ENCODE results near the gene ARHGAP33. TPM values are rescaled to one million over a fixed set of nuclear protein-coding genes. Genes with fewer than 3 reads are reported as not detected.

ARHGAP33 gene
- total RNA-seq, 1 donor: 7.4 TPM

- no peak for TF ChIP-seq CTCF (IDR thresholded peaks at IDR 0.05; ENCODE audit: insufficient read depth, low read length)
- H3K4me3 ChIP-seq (ENCODE audit: low read depth, low read length): no peak overlapping the region
- DNase-seq (ENCODE audit: low read depth): no peak
Observed at GRCh38 chr19:35730326-35730725, 45.0 kb upstream of the ARHGAP33 start.

GRCh38 chr19:35731353-35731752 is 44.0 kb upstream of the ARHGAP33 start:
- H3K4me3 ChIP-seq (ENCODE audit: low read depth, low read length): no peak overlapping the region

GRCh38 chr19:35731779-35732405 is 43.5 kb upstream of the ARHGAP33 start:
- no peak for TF ChIP-seq CTCF (IDR thresholded peaks at IDR 0.05; ENCODE audit: insufficient read depth, low read length)
- H3K4me3 ChIP-seq (ENCODE audit: low read depth, low read length): no peak overlapping the region
- no peak for DNase-seq (ENCODE audit: low read depth)

More at GRCh38 chr19:35731353-35731752, 44.0 kb upstream of the ARHGAP33 start:
- TF ChIP-seq CTCF (IDR thresholded peaks at IDR 0.05; ENCODE audit: insufficient read depth, low read length): no peak
- no peak for DNase-seq (ENCODE audit: low read depth)

- H3K4me3 ChIP-seq (ENCODE audit: low read depth, low read length): no peak overlapping the region
- no peak for DNase-seq (ENCODE audit: low read depth)
- no peak for TF ChIP-seq CTCF (IDR thresholded peaks at IDR 0.05; ENCODE audit: insufficient read depth, low read length)
Observed at GRCh38 chr19:35732540-35733179, 42.7 kb upstream of the ARHGAP33 start.

- TF ChIP-seq CTCF (IDR thresholded peaks at IDR 0.05; ENCODE audit: insufficient read depth, low read length): no peak
Observed at GRCh38 chr19:35733180-35734125, 41.9 kb upstream of the ARHGAP33 start.

GRCh38 chr19:35734273-35734672 is 41.1 kb upstream of the ARHGAP33 start:
- no peak for TF ChIP-seq CTCF (IDR thresholded peaks at IDR 0.05; ENCODE audit: insufficient read depth, low read length)
- no peak overlapping the region for H3K4me3 ChIP-seq (ENCODE audit: low read depth, low read length)
- DNase-seq (ENCODE audit: low read depth): no peak

More at GRCh38 chr19:35733180-35734125, 41.9 kb upstream of the ARHGAP33 start:
- no peak for DNase-seq (ENCODE audit: low read depth)
- no peak overlapping the region for H3K4me3 ChIP-seq (ENCODE audit: low read depth, low read length)

Data from fibroblast of the aortic adventitia (primary cell).